ENCODE results near the gene L1TD1.
"Not testable (repeated sequence)": the region's sequence is repeated elsewhere in the genome, so short reads cannot be mapped to it uniquely, and the experiment has no call there.

Gene L1TD1, protein sequence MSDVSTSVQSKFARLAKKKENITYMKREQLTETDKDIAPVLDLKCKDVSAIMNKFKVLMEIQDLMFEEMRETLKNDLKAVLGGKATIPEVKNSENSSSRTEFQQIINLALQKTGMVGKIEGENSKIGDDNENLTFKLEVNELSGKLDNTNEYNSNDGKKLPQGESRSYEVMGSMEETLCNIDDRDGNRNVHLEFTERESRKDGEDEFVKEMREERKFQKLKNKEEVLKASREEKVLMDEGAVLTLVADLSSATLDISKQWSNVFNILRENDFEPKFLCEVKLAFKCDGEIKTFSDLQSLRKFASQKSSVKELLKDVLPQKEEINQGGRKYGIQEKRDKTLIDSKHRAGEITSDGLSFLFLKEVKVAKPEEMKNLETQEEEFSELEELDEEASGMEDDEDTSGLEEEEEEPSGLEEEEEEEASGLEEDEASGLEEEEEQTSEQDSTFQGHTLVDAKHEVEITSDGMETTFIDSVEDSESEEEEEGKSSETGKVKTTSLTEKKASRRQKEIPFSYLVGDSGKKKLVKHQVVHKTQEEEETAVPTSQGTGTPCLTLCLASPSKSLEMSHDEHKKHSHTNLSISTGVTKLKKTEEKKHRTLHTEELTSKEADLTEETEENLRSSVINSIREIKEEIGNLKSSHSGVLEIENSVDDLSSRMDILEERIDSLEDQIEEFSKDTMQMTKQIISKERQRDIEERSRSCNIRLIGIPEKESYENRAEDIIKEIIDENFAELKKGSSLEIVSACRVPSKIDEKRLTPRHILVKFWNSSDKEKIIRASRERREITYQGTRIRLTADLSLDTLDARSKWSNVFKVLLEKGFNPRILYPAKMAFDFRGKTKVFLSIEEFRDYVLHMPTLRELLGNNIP

GRCh38 chr1:62194651-62195544 lies at the start of gene L1TD1:
L1TD1 (plus strand) TSS chr1:62194849; CDS start chr1:62206629, 11,780 bp downstream.
- DNase-seq: peak; percentile 53

DNA sequence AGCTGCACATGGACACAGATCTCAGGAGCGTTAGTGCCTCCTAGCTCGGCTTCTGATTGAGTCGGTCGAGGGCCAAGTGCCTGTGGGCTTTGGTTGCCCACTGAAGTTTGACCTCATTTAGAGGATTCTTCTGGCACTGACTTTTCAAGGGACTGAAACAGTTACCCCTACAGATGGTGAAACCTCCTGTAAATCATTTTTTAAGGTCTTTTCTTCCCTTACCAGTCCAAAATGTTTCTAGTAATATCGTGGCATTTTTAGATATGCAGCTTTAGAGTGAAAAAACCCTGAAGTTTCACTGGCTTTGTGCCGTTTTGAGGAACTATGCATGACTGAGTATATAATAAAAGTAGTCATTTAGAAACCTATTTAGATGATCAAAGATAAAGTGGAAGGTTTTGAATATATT lies 34.7 kb upstream of the L1TD1 start:
- no peak for DNase-seq

- no peak for DNase-seq
These were observed 32.9 kb upstream of the L1TD1 start for GRCh38 chr1:62161711-62162110.

DNA sequence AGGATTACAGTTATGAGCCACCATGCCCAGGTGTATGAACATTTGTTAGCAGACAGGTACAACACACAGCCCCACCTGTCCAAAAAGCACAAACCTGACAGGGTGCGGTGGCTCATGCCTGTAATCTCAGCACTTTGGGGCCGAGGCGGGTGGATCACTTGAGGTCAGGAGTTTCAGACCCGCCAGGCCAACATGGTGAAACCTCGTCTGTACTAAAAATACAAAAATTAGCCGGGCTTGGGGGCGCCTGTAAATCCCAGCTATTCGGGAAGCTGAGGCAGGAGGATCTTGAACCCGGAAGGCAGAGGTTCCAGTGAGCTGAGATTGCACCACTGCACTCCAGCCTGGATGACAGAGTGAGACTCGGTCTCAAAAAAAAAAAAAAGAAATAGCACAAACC lies 24.3 kb upstream of the L1TD1 start:
- DNase-seq: not testable (repeated sequence)

DNA sequence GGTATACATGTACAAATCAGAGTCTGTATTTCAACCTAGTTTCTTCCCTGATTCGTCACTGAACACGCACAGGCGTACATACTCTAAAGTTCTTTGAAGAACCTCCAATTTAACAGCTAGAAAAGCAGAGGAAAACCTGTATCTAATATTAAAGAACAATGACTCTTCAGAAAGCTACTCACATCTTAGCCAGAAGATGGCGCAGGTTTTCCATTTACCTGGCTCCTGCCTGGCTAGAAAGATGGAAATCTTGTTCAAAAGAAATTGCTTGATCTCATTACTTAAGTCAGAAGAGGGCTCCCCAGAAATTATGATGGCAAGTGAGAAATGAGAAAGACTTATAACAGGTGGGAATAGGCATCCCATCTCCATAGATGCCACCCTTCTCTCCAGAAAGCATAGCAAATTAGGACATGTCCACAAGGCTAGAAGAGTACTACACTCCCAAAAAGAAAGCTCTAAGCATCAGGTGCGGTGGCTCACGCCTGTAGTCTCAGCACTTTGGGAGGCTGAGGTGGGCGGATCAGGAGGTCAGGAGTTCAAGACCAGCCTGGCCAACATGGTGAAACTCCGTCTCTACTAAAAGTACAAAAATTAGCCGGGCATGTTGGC lies 19.0 kb upstream of the L1TD1 start:
- DNase-seq: no peak

DNA sequence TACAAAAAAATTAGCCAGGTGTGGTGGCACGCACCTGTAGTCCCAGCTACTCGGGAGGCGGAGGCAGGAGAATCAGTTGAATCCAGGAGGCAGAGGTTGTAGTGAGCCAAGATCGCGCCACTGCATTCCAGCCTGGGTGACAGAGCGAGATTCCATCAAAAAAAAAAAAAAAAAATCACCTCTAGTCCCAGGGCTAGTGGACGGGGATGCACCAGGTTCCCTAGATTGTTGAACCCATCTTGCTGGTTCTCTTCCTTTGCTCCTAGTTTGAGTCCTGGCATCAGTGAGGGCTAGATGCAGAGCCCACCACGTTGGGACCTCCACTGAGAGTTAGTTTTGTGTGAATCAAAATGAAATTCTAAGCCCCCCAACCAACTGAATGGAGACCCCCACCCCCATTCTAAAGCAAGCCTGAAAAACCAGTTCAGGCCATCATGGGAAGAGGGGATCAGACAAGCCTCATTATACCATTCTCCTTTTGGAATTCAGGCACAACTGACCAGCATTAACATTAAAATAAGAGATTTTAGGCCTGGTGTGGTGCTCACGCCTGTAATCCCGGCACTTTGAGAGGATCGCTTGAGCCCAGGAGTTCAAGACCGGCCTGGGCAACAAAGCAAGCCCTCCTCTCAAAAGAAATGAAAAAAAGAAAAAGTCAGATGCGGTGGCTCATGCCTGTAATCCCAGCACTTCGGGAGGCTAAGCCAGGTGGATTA lies 17.9 kb upstream of the L1TD1 start:
- DNase-seq: no peak

DNA sequence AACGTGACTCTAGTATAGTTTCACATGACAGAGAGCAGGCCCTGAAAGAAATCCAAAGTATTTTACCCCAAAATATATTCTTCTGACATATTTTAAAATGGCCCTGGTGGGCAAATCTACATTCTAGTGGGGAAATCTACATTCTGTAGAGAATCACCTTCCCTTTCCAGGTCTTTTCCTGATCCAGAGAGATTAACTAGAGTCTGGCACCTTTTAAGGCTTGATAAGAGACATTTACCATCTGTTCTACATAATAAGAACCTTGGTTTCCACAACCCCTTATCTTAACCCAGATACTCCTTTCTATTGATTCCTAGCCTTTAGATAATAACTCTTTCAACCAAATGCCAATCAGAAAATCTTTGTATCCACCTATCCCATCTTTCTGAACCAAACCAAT lies 17.0 kb upstream of the L1TD1 start:
- no peak for DNase-seq

- DNase-seq: no peak
These were observed 16.3 kb upstream of the L1TD1 start for GRCh38 chr1:62178372-62178771.

DNA sequence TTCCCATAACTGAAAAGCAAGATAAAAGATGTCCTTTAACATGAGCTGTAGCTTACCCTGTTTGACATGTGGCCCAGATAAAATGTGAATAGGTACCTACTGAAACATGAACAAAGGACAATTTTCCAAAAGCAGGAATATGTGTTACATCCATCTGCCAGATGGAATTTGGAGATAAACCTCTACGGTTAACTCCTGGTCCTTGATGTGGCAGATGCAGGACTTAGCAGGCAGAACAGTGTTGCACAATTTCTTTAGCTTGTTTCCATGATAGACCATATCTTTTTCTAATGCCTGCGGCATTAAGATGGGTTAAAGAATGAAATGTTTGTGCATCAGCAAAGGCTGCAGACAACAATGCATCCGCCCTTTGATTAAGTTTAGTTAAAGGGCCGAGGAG lies 14.6 kb upstream of the L1TD1 start:
- DNase-seq: not testable (repeated sequence)

DNA sequence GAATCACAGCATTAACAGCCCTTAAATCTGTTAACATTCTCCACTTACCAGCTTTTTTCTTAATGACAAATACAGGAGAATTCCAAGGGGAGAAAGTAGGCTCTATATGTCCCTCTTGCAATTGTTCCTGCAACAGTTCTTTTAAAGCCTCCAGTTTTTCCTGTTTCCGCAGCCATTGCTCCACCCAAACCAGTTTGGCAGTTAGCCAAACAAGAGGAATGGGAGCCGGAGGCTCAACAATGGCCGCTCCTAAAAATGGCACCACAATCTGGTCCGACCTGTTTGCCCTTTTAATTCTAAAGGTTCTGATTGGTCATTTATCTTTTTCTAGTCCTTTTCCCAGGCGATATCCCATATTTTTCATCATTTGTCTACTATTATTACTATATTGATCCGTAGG lies 14.0 kb upstream of the L1TD1 start:
- no peak for DNase-seq

DNA sequence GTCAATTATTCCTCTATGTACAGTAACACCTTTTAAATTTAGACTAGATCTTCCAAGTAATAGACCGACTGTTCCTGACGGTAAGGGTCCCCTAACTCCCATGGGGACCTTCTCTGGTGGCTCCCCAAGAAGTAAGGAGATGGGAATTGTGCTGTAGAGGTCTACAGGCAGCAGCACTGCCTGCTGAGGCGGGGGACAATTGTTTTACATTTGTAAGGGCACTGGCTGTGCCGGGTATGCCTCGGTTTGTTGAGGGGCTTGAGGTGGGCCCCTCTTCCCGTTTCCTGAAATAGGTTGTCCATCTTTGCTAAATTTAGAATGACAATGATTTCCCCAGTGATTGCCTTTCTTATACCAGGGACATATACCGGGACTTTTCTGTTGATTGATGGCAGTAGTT lies 13.1 kb upstream of the L1TD1 start:
- DNase-seq: no peak

DNA sequence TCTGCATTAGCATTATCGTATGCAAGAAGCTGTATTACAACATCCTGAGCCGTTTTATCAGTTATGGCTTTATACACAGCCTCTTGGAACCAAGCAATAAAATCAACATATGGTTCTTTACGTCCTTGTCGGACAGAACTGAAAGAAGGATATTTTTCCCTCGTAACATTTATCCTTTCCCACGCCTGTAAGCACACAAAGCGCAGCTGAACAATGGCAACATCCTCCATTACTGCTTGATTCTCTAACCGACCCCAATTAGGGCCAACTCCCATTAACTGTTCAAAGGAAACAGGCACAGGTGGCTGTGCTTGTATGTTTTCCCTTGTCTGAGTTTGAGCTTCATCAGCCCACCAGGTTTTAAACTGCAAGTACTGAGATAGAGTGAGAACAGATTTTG lies 12.5 kb upstream of the L1TD1 start:
- DNase-seq: not testable (repeated sequence)

DNA sequence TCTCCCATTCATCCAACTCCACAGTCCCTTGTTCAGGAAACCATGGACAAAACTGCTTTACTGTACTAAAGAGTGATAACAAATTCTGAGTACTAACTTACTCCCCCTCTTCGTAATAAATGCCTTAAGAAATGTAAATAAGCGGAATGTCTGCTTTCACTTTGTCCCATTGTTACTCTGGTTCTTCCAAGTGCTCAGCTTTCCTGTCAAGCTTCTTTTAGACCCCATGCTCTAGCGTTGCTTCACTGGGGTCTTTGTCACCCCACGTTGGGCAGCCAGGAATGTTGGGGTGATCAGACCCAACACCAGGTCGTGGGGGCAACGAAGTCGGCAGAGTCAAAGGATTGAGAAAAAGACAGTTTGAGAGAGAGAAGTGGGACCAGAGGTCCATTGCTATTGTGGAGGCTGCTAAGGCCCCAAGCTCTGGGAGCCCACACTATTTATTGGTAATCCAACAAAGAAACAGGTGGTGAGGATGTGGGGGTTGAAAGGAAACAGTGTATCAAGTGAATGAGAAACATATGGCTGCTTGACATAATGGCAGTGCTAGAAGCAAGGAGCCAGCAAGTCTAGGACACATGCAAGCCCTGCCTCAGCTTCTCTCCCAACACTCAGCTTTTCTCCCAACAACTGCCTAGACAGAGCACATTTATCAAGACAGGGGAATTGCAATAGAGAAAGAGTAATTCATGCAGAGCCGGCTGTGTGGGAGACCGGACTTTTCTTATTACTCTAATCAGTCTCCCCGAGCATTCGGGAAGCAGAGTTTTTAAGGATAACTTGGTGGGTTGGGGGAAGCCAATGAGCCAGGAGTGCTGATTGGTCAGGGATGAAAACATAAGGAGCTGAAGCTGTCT lies 11.3 kb upstream of the L1TD1 start:
- not testable (repeated sequence) for DNase-seq

DNA sequence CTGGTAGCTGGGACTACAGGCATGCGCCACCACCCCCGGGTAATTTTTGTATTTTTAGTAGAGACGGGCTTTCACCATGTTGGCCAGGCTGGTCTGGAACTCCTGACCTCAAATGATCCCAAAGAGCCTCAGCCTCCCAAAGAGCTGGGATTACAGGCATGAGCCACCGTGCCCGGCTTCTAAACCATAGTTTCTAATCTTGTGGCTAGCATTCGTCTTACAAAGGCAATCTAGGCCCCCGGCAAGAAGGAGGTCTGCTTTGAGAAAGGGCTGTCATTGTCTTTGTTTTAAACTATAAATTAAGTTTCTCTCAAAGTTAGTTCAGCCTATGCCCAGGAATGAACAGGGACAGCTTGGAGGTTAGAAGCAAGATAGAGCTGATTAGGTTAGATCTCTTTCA lies 10.3 kb upstream of the L1TD1 start:
- DNase-seq: no peak

GRCh38 chr1:62185233-62185632 lies 9.4 kb upstream of the L1TD1 start:
- DNase-seq: not testable (repeated sequence)

DNA sequence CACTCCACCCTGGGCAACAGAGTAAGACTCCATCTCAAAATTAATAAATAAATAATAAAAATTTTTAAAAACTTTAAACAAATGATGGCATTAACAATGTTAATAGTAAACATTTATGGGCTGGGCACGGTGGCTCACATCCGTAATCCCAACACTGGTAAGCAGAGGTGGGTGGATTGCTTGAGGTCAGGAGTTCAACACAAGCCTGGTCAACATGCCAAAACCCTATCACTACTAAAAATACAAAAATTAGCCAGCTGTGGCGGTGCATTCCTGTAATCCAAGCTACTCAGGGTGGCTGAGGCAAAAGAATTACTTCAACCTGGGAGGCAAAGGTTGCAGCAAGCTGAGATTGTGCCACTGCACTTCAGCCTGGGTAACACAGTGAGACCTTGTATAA lies 9.0 kb upstream of the L1TD1 start:
- DNase-seq: no peak

- DNase-seq: no peak
These were observed 7.1 kb upstream of the L1TD1 start for GRCh38 chr1:62187548-62187947.

DNA sequence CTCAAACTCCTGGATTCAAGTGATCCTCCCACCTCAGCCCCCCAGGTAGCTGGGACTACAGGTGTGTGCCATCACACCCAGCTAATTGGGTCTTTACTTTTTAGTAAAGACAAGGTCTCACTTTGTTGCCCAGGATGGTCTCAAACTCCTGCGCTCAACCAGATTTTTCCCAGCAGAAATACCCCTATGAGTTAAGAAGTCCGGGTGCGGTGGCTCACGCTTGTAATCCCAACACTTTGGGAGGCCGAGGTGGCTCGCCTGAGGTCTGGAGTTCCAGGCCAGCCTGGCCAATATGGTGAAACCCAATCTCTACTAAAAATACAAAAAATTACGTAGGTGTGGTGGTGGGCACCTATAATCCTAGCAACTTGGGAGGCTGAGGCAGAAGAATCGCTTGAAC lies 6.5 kb upstream of the L1TD1 start:
- no peak for DNase-seq

GRCh38 chr1:62196086-62196690 lies 1.5 kb downstream of the L1TD1 start:
- no peak for DNase-seq

DNA sequence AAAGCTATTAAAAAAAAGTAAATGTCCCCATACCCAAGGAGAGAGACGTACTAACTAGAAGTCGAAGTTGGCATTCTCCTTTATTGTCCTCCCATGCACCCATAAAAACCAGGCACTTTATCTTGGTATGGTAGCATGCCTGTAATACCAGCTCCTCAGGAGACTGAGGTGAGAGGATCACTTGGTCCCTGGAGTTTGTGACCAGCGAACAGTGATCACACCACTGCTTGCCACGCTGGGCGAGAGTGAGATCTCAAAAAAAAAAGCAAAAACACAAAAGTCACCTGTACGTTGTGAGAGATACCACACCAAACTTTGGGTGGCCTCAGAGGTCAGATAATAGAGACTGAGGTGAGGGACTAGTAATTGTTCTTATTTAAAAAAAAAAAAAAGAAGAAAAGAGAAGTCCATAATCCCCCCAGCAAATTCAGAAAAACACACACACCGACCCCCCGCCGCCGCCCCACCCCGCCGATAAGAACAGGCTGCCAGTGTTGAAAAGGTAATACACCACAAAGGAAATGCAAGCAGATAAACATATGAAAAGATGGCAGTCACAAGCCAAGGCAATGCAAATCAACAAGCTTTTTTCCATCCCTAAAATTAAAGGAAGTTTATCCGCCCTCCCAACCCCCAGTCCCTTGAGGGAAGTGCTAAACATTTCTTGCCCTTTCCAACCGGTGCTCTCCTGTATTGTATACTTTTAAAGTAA lies 3.6 kb downstream of the L1TD1 start:
- no peak for DNase-seq
